Stromal cell of bone marrow (primary cell): ENCODE measurements around the gene PCDHGA3.
"Not testable (repeated sequence)": the region's sequence is repeated elsewhere in the genome, so short reads cannot be mapped to it uniquely, and the experiment has no call there.

Experiments
- DNase-seq: peaks from one replicate; pipeline ENCODE4 v3.0.0-alpha.2; 2012; ENCODE audit warnings: low read depth

PCDHGA3 gene

DNA sequence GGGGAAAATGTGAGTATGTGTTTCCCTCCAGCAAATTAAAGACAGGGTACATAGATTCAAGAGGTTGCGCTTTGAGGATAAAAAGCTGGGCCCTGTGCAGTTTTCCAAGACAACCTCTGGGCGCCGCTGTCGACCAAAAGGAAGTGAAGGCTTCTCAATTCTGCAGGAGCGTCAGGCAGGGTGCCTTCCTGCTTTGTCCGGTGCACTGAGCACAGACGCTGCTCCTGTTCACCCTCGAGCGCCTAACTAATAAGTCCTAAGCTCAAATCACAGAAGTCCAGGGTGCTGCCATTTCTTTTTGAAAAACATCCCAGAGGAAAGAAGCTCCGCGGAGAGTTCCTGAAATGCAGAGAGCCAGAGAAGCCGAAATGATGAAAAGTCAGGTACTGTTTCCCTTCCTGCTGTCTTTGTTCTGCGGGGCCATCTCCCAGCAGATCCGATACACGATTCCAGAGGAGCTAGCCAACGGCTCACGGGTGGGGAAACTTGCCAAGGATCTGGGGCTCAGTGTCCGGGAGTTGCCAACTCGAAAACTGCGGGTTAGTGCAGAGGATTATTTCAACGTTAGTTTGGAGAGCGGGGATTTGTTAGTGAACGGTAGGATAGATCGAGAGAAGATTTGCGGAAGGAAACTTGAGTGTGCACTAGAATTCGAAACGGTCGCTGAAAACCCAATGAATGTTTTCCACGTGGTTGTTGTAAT lies 6.4 kb downstream of the PCDHGA3 start, which contains the start of gene PCDHGB1:
PCDHGB1 (plus strand) TSS at position 183 of the 703 bp plus-strand sequence; CDS start at position 345, 162 bp downstream.
- DNase-seq: peak; percentile 50

DNA sequence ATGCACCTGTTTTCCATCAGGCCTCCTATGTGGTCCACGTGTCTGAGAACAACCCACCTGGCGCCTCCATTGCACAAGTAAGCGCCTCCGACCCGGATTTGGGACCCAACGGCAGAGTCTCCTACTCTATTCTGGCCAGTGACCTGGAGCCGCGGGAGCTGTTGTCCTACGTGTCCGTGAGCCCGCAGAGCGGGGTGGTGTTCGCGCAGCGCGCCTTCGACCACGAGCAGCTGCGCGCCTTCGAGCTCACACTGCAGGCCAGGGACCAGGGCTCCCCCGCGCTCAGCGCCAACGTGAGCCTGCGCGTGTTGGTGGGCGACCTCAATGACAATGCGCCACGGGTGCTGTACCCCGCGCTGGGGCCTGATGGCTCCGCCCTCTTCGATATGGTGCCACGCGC lies 8.0 kb downstream of the PCDHGA3 start:
- no peak for DNase-seq

DNA sequence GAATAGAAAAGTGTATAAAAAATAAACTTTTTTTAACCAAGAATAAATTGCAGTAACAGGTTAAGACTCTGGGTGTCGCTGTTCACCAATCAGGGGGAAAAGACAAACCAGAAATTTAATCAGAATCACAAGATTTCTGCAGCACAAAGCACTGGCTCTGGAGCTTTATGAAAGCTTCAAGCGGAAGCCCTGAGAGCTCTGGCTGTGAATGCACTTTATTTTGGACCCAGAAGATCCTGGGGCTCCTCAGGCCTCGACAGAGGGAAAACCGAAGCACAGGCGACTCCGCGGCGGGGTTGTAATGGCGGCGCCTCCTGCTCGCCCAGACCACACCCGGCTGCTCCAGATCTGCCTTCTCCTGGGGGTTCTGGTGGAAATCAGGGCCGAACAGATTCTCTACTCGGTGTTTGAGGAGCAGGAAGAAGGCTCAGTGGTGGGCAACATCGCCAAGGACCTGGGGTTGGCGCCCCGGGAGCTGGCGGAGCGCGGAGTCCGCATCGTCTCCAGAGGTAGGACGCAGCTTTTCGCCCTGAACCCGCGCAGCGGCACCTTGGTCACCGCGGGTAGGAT lies 11.4 kb downstream of the PCDHGA3 start, which contains the start of gene PCDHGA4:
PCDHGA4 (plus strand) TSS at position 122 of the 570 bp plus-strand sequence; CDS start at position 209, 87 bp downstream.
- DNase-seq: no peak

DNA sequence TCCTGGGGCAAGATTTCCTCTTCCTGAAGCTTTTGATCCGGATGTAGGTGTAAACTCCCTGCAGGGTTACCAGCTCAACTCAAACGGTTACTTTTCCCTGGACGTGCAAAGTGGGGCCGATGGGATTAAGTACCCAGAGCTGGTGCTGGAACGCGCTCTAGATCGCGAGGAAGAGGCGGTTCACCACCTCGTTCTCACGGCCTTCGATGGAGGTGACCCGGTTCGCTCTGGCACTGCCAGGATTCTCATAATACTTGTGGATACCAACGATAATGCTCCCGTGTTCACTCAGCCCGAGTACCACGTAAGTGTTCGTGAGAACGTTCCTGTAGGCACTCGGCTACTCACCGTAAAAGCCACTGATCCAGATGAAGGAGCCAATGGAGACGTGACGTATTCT lies 12.0 kb downstream of the PCDHGA3 start:
- no peak for DNase-seq

DNA sequence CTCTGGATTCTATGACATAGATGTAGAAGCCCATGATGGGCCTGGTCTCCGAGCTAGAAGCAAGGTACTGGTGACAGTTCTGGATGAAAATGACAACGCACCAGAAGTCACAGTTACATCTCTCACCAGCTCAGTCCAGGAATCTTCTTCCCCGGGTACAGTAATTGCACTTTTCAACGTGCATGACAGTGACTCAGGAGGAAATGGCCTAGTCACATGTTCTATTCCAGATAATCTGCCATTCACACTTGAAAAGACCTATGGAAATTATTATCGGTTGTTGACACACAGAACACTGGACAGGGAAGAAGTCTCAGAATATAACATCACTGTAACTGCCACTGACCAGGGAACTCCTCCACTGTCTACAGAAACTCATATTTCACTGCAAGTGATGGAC lies 12.5 kb downstream of the PCDHGA3 start:
- DNase-seq: no peak

DNA sequence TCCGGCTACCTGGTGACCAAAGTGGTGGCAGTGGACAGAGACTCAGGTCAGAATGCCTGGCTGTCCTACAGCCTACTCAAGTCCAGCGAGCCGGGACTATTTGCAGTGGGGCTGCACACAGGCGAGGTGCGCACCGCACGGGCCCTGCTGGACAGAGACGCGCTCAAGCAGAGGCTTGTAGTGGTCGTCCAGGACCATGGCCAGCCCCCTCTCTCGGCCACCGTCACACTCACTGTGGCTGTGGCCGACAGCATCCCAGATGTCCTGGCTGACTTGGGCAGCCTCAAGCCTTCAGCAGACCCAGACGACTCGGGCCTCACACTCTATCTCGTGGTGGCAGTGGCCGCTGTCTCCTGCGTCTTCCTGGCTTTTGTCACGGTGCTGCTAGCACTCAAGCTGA lies 13.3 kb downstream of the PCDHGA3 start:
- no peak for DNase-seq

DNA sequence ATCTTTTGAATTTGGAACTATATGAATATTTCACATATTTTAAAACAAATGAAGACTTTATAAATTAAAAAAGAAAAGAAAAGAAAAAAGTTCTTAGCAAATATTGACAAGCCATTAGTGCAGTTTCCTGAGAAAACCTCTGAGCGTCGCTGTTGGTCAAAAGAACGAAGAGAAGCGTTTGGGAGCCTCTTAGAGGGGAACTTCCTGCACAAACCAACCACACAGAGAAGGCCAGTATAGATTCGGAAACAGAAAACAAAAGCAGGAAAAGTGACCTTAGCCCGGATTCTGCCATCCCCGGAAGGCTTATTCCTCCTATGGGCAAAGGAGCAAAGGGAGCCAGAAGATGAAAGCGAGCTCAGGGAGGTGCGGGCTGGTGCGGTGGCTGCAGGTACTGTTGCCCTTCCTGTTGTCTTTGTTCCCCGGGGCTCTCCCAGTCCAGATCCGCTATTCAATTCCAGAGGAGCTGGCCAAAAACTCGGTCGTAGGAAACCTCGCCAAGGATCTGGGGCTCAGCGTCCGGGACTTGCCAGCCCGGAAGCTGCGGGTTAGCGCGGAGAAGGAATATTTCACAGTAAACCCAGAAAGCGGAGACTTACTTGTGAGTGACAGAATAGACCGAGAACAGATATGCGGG lies 16.3 kb downstream of the PCDHGA3 start, which contains the start of gene PCDHGB2:
PCDHGB2 (plus strand) TSS at position 205 of the 637 bp plus-strand sequence; CDS start at position 347, 142 bp downstream.
- no peak for DNase-seq

DNA sequence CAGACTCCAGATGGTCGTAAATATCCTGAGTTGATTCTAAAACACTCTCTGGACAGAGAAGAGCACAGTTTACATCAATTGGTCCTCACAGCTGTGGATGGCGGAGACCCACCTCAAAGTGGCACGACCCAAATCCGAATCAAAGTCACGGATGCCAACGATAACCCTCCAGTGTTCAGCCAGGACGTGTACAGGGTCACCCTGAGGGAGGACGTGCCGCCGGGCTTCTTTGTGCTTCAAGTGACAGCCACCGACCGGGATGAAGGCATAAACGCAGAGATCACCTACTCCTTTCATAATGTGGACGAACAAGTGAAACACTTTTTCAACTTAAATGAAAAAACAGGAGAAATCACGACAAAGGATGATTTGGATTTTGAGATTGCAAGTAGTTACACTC lies 17.1 kb downstream of the PCDHGA3 start:
- DNase-seq: no peak

DNA sequence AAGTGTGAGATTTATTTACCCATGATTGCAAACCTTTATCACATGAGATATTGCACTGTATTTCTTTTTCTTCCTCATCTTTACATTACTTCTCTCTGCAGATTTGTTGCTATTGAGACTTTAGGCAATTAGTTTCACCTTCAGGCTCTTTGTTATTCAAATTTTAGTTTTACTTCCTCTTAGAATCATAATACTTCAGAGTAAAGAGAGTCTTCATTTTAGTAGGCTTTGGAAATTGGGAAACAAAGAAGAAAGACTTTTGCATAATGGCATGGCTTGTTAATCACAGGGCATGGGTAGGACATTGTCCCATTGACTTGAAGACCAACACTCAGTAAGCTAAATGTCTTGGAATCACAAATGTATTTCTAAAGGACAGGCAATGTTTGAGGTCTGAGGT lies 19.1 kb downstream of the PCDHGA3 start:
- no peak for DNase-seq

DNA sequence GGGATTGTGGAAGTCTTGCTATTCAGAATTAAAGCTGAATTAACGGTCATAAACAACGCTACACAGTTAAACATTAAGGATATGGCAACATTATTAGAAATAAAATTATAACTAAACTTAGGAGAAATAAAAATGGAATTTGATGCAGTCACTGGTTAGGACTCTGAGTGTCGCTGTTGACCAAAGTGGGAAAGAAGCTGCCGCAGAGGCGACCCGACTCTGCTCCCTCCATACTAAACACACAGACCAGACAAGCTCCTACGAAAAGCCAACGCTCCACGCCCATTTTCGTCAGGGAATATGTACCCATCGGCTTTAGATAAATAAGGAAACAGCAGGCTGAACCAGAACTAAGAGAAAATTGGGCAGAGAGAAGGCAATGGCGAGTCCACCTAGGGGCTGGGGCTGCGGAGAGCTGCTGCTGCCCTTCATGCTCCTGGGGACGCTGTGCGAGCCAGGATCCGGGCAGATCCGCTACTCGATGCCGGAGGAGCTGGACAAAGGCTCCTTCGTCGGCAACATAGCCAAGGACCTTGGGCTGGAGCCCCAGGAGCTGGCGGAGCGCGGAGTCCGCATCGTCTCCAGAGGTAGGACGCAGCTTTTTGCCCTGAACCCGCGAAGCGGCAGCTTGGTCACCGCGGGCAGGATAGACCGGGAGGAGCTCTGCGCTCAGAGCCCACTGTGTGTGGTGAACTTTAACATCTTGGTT lies 20.5 kb downstream of the PCDHGA3 start, which contains the start of gene PCDHGA5:
PCDHGA5 (plus strand) TSS at position 211 of the 709 bp plus-strand sequence; CDS start at position 380, 169 bp downstream.
- DNase-seq: no peak

DNA sequence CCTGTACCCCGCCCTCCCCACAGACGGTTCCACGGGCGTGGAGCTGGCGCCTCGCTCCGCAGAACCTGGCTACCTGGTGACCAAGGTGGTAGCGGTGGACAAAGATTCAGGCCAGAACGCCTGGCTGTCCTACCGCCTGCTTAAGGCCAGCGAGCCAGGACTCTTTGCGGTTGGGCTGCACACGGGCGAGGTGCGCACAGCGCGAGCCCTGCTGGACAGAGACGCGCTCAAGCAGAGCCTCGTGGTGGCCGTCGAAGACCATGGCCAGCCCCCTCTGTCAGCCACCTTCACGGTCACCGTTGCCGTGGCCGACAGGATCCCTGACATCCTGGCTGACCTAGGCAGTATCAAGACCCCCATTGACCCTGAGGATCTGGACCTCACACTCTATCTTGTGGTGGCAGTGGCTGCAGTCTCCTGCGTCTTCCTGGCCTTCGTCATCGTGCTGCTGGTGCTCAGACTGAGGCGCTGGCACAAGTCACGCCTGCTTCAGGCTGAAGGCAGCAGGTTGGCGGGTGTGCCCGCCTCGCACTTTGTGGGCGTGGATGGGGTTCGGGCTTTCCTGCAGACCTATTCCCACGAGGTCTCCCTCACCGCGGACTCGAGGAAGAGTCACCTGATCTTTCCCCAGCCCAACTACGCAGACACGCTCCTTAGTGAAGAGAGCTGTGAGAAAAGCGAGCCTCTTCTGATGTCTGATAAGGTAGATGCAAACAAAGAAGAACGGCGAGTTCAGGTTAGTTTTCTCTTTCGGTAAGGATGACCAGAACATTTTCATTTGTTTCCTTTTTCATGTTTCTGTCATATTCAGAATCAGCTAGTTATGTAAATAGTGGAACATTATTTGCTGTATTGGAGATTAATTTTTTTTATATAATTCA lies 22.6 kb downstream of the PCDHGA3 start:
- DNase-seq: no peak

DNA sequence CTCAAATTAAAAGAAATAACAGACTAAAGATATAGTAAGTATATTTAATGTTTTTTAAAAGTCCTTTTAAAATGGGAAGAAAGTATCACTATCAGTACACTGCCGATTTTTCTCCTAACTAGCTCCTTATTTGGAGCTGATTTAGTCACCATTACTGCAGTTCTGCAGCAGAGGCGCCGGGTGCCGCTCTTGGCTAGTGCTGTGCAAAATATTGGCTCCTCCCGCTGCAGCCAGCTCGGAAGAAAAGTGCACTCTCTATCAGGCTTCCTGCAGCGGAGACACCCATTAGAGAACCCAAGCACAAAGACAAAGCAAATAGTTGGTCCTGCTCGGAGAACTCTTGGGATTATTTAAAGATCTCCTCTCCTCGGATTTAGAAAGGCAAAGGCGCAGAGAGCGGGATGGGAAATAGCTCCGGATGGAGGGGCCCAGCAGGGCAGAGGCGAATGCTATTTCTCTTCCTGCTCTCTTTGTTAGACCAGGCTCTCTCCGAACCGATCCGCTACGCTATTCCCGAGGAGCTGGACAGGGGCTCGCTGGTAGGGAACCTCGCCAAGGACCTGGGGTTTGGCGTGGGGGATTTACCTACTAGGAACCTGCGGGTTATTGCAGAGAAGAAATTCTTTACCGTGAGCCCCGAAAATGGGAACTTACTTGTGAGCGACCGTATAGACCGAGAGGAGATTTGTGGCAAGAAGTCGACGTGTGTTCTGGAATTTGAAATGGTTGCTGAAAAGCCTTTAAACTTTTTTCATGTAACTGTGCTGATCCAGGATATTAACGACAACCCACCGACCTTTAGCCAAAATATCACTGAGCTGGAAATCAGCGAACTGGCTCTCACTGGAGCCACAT lies 26.6 kb downstream of the PCDHGA3 start, which contains the start of gene PCDHGB3:
PCDHGB3 (plus strand) TSS at position 249 of the 855 bp plus-strand sequence; CDS start at position 402, 153 bp downstream.
- peak; percentile 47 for DNase-seq

DNA sequence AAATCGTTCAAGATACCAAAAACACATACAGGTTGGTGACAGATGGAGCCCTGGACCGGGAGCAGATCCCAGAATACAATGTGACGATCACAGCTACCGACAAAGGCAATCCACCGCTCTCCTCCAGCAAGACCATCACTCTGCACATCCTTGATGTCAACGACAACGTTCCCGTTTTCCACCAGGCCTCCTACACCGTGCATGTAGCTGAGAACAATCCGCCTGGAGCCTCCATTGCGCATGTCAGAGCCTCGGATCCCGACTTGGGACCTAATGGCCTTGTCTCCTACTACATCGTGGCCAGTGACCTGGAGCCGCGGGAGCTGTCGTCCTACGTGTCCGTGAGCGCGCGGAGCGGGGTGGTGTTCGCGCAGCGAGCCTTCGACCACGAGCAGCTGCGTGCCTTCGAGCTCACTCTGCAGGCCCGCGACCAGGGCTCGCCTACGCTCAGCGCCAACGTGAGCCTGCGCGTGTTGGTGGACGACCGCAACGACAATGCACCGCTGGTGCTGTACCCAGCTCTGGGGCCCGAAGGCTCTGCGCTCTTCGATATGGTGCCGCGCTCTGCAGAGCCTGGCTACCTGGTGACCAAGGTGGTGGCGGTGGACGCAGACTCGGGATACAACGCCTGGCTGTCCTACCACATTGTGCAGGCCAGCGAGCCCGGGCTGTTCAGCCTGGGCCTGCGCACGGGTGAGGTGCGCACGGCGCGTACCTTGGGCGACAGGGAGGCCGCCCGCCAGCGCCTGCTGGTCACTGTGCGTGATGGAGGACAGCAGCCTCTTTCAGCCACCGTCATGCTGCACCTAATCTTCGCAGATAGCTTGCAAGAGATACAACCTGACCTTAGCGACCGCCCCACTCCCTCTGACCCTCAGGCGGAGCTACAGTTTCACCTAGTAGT lies 28.2 kb downstream of the PCDHGA3 start:
- no peak for DNase-seq

DNA sequence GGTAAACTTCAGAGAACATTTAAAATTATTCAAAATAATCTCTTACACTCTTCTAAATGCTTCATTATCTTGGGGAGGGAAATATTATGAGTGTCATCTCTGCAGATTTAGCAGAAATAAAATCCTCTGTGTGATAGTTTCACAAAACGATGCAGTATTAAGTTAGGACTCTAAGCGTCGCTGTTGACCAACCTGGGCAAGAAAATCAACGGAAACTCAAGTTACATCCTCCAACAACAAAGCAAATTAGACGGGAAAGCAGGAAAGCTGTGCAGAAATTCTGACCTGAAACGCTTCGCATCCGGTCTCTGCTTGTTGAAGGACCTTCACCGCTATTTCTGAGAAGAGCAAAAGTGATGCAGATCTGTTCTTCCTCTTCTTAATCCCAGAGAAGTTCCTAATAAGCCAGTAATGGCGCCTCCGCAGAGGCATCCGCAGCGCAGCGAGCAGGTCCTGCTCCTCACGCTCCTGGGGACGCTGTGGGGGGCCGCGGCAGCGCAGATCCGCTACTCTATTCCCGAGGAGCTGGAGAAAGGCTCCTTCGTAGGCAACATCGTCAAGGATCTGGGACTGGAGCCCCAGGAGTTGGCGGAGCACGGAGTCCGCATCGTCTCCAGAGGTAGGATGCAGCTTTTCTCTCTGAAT lies 30.2 kb downstream of the PCDHGA3 start, which contains the start of gene PCDHGA6:
PCDHGA6 (plus strand) TSS at position 219 of the 645 bp plus-strand sequence; CDS start at position 412, 193 bp downstream.
- DNase-seq: no peak

DNA sequence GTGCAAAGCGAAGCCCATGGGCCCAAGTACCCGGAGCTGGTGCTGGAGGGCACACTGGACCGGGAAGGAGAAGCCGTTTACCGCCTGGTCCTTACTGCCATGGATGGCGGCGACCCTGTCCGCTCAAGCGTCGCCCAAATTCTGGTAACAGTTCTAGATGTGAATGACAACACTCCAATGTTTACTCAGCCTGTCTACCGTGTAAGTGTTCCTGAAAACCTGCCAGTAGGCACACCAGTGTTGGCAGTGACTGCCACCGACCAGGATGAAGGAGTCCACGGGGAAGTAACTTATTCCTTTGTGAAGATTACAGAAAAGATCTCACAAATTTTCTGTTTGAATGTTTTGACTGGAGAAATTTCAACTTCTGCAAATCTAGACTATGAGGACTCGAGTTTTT lies 31.0 kb downstream of the PCDHGA3 start:
- no peak for DNase-seq

DNA sequence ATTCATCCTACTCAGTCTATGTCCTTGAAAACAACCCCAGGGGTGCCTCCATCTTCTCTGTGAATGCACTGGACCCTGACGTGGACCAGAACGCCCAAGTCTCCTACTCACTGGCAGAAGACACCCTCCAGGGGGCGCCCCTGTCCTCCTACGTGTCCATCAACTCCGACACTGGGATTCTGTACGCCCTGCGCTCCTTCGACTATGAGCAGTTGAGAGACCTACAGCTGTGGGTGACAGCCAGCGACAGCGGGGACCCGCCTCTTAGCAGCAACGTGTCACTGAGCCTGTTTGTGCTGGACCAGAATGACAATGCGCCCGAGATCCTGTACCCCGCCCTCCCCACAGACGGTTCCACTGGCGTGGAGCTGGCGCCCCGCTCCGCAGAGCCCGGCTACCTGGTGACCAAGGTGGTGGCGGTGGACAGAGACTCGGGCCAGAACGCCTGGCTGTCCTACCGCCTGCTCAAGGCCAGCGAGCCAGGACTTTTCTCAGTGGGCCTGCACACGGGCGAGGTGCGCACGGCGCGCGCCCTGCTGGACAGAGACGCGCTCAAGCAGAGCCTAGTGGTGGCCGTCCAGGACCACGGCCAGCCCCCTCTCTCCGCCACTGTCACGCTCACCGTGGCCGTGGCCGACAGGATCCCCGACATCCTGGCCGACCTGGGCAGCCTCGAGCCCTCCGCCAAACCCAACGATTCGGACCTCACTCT lies 32.0 kb downstream of the PCDHGA3 start:
- not testable (repeated sequence) for DNase-seq

DNA sequence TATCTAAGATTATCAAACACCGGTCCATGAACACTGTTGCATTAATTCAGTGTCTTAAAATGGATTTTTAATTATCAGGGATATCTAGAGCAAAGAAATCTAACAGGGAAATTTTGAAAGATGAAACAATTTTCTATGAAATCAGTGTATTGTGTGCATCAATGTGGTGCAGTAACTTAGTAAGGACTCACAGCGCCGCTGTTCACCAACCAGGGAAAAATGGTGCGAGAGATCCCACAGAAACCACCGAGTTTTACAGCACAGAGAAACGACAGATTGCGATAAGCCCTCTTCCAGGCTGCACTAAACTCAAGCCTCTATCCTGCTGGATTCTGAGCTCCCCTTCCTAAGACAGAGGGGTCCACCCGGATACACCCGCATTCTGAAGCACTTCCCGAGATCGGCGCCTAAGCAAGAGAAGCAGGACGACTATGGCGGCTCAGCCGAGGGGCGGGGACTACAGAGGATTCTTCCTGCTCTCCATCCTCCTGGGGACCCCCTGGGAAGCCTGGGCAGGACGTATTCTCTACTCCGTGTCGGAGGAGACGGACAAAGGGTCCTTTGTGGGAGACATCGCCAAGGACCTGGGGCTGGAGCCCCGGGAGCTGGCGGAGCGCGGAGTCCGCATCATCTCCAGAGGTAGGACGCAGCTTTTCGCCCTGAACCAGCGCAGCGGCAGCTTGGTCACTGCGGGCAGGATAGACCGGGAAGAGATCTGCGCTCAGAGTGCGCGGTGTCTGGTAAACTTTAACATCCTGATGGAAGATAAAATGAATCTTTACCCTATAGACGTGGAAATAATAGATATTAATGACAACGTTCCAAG lies 39.1 kb downstream of the PCDHGA3 start, which contains the start of gene PCDHGA7:
PCDHGA7 (plus strand) TSS at position 274 of the 826 bp plus-strand sequence; CDS start at position 432, 158 bp downstream.
- DNase-seq: no peak
